AG09319 (cell line): ENCODE measurements around the gene FGG.

Experiments used
- DNase-seq: peaks from one replicate; pipeline ENCODE4 v3.0.0-alpha.2; 2010; ENCODE audit warnings: low read depth; ENCODE audit errors: extremely low read depth
- CTCF ChIP-seq: IDR thresholded peaks from 2 replicates; pipeline ENCODE4 v1.5.1; 2011; ENCODE audit warnings: low read depth, mild to moderate bottlenecking, inconsistent platforms, low read length, moderate library complexity

FGG gene

GRCh38 chr4:154584259-154584658 is 28.2 kb downstream of the FGG start:
- TF ChIP-seq CTCF, result no peak
- no peak for DNase-seq

GRCh38 chr4:154583677-154584076 is 28.8 kb downstream of the FGG start:
- no peak for TF ChIP-seq CTCF
- no peak for DNase-seq

GRCh38 chr4:154583230-154583629 is 29.2 kb downstream of the FGG start:
- no peak for TF ChIP-seq CTCF
- DNase-seq, result no peak

- TF ChIP-seq CTCF, result no peak
- no peak for DNase-seq
These were observed 29.7 kb downstream of the FGG start for GRCh38 chr4:154582723-154583122.

- no peak for TF ChIP-seq CTCF
- DNase-seq, result no peak
These were observed 32.5 kb downstream of the FGG start for GRCh38 chr4:154579927-154580326.

GRCh38 chr4:154578919-154579318 is 33.5 kb downstream of the FGG start:
- no peak for TF ChIP-seq CTCF
- DNase-seq, result no peak

- TF ChIP-seq CTCF, result no peak
- DNase-seq, result no peak
These were observed 35.1 kb downstream of the FGG start for GRCh38 chr4:154577324-154577723.

GRCh38 chr4:154574311-154574710 is 38.1 kb downstream of the FGG start:
- TF ChIP-seq CTCF, result no peak
- no peak for DNase-seq
